DOHH2 (cell line): ENCODE results near the gene DNASE1.

Source experiments
- H3F3A ChIP-seq: fragments of 200-600 bp; sonication (generic), shearing (Covaris generic); 2 replicates; pipeline ENCODE4 v1.6.0; 2016; ENCODE audit warnings: antibody characterized with exemption, mild to moderate bottlenecking; ENCODE audit not compliant: control insufficient read depth, insufficient read depth
- H3K27ac ChIP-seq: fragments of 200-600 bp; sonication (generic); 2 replicates; pipeline ENCODE4 v1.5.1; 2014; ENCODE audit warnings: low read depth, mild to moderate bottlenecking, low read length, moderate library complexity
- H3K27me3 ChIP-seq: fragments of 200-600 bp; sonication (generic); 2 replicates; pipeline ENCODE4 v1.6.1; 2014; ENCODE audit warnings: mild to moderate bottlenecking, low read length, mixed read lengths; ENCODE audit not compliant: control insufficient read depth
- H3K36me3 ChIP-seq: fragments of 200-600 bp; sonication (generic); 2 replicates; pipeline ENCODE4 v1.6.1; 2014; ENCODE audit warnings: mild to moderate bottlenecking, low read length, moderate library complexity, mixed read lengths; ENCODE audit not compliant: control insufficient read depth
- H3K4me1 ChIP-seq: fragments of 200-600 bp; sonication (generic); 2 replicates; pipeline ENCODE4 v1.6.1; 2014; ENCODE audit warnings: mild to moderate bottlenecking, low read length, mixed read lengths; ENCODE audit not compliant: control insufficient read depth
- H3K4me2 ChIP-seq: fragments of 200-600 bp; sonication (generic); 2 replicates; pipeline ENCODE4 v1.6.0; 2014; ENCODE audit warnings: mild to moderate bottlenecking, low read length, moderate library complexity
- H3K4me3 ChIP-seq: fragments of 200-600 bp; sonication (generic); 2 replicates; pipeline ENCODE4 v1.5.1; 2014; ENCODE audit warnings: mild to moderate bottlenecking, low read length, mixed read lengths
- H3K79me2 ChIP-seq: fragments of 200-600 bp; sonication (generic); 2 replicates; pipeline ENCODE4 v1.6.1; 2014; ENCODE audit warnings: mild to moderate bottlenecking, low read length, mixed read lengths; ENCODE audit not compliant: control insufficient read depth
- H3K9me2 ChIP-seq: fragments of 200-600 bp; sonication (generic); replicated peaks from 2 replicates; pipeline ENCODE4 v1.6.1; 2014; ENCODE audit warnings: mild to moderate bottlenecking, low read length, mixed read lengths; ENCODE audit not compliant: control insufficient read depth
- H3K9me3 ChIP-seq: fragments of 200-600 bp; sonication (generic); 2 replicates; pipeline ENCODE4 v1.6.1; 2014; ENCODE audit warnings: antibody characterized with exemption, low read length, mixed read lengths; ENCODE audit not compliant: control insufficient read depth, insufficient read depth
- H4K20me1 ChIP-seq: fragments of 200-600 bp; sonication (generic); 2 replicates; pipeline ENCODE4 v1.6.0; 2014; ENCODE audit warnings: low read depth, mild to moderate bottlenecking, antibody characterized with exemption, low read length, moderate library complexity; ENCODE audit not compliant: control insufficient read depth, insufficient read depth
- EZH2phosphoT487 ChIP-seq: fragments of 200-600 bp; sonication (generic); IDR thresholded peaks from 2 replicates; pipeline ENCODE4 v1.6.1; 2017; ENCODE audit warnings: borderline replicate concordance, mild to moderate bottlenecking, antibody characterized with exemption, low read length, moderate library complexity, mixed read lengths
- TF ChIP-seq, protein P1 (sequence below): fragments of 200-600 bp; sonication (generic); IDR thresholded peaks from one replicate; pipeline ENCODE4 v1.5.1; 2014; ENCODE audit warnings: antibody characterized with exemption, mild to moderate bottlenecking, low read depth, low read length; ENCODE audit not compliant: poor library complexity, severe bottlenecking

DNASE1 gene

DNA sequence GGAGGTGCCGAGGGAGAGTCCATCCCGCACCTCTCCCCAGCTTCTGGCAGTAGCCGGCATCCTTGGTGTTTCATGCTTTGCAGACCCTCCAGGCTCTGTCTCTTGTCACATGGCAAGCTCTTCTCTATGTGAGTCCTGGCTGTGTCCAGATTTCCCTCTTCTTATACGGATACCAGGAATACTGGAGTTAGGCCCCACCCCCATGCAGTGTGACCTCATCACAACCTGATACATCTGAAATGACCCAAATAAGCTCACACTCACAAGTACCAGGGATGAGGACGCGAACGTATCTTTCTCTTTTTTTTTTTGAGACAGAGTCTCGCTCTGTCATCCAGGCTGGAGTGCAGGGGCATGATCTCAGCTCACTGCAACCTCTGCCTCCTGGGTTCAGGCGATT, 39.6 kb downstream of the DNASE1 start:
- peaks cover 13% of the 10 kb centered on the region; the same call in 1 of the 2 replicates for H4K20me1 ChIP-seq
- no peak for TF ChIP-seq EZH2phosphoT487
- TF ChIP-seq, protein P1, sequence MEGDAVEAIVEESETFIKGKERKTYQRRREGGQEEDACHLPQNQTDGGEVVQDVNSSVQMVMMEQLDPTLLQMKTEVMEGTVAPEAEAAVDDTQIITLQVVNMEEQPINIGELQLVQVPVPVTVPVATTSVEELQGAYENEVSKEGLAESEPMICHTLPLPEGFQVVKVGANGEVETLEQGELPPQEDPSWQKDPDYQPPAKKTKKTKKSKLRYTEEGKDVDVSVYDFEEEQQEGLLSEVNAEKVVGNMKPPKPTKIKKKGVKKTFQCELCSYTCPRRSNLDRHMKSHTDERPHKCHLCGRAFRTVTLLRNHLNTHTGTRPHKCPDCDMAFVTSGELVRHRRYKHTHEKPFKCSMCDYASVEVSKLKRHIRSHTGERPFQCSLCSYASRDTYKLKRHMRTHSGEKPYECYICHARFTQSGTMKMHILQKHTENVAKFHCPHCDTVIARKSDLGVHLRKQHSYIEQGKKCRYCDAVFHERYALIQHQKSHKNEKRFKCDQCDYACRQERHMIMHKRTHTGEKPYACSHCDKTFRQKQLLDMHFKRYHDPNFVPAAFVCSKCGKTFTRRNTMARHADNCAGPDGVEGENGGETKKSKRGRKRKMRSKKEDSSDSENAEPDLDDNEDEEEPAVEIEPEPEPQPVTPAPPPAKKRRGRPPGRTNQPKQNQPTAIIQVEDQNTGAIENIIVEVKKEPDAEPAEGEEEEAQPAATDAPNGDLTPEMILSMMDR: no peak
- no peaks in the 10 kb centered on the region for H3K9me2 ChIP-seq
- H3K79me2 ChIP-seq: peaks cover 87% of the 10 kb centered on the region
- H3K4me3 ChIP-seq: no peak overlapping the region
- 0 out of 2 replicates have a peak, but pooled peaks cover 3% of the 10 kb centered on the region for H3K4me1 ChIP-seq
- H3F3A ChIP-seq: no peaks in the 10 kb centered on the region
- no peaks in the 10 kb centered on the region for H3K27me3 ChIP-seq
- peaks cover 58% of the 10 kb centered on the region for H3K36me3 ChIP-seq
- no peaks in the 10 kb centered on the region for H3K9me3 ChIP-seq
- no peak overlapping the region for H3K27ac ChIP-seq
- H3K4me2 ChIP-seq: no peak overlapping the region

DNA sequence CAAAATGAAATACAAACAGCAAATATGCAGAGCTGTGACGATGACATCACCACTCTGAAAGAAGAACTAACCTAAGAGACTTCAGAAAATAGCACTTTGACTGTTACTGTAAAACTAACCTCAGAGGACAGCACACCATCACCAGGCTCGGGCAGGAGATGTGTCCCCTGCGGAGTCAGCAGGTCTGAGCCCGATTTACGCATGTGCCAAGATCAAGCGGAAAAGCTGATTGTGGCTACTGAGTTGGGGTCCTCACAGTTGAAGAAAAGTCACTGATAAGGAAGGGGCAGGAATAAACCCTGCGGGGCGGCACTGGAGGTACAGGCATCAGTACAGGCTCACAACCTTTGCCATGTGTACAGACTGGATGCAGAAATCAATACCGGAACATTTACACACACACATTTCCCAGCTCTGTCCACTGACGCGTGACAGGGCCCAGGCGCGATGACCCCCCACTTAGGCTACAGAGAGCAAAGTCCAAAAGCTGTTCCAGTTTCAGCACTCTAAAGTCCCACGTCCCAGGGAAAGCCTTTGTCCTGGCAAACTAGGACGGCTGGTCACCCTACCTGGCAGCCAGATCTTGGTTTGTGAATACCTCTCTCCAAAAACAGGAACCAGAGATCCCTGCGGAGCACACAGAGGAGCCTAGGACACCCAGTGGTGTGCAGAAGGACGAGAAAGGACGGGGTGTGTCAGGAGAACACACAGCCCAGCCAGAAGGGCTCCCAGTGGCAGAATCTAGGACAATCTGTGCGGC, 41.3 kb downstream of the DNASE1 start:
- peaks cover 57% of the 10 kb centered on the region for H3K36me3 ChIP-seq
- no peaks in the 10 kb centered on the region for H3F3A ChIP-seq
- H4K20me1 ChIP-seq: peaks cover 10% of the 10 kb centered on the region; the same call in 1 of the 2 replicates
- no peaks in the 10 kb centered on the region for H3K9me2 ChIP-seq
- H3K27me3 ChIP-seq: no peaks in the 10 kb centered on the region
- no peak overlapping the region for H3K4me3 ChIP-seq
- no peak for TF ChIP-seq EZH2phosphoT487
- TF ChIP-seq, protein P1: no peak
- 0 out of 2 replicates have a peak, but pooled peaks cover under 1% of the 10 kb centered on the region for H3K4me1 ChIP-seq
- H3K27ac ChIP-seq: no peak overlapping the region
- no peak overlapping the region for H3K4me2 ChIP-seq
- no peaks in the 10 kb centered on the region for H3K9me3 ChIP-seq
- H3K79me2 ChIP-seq: peaks cover 93% of the 10 kb centered on the region

DNA sequence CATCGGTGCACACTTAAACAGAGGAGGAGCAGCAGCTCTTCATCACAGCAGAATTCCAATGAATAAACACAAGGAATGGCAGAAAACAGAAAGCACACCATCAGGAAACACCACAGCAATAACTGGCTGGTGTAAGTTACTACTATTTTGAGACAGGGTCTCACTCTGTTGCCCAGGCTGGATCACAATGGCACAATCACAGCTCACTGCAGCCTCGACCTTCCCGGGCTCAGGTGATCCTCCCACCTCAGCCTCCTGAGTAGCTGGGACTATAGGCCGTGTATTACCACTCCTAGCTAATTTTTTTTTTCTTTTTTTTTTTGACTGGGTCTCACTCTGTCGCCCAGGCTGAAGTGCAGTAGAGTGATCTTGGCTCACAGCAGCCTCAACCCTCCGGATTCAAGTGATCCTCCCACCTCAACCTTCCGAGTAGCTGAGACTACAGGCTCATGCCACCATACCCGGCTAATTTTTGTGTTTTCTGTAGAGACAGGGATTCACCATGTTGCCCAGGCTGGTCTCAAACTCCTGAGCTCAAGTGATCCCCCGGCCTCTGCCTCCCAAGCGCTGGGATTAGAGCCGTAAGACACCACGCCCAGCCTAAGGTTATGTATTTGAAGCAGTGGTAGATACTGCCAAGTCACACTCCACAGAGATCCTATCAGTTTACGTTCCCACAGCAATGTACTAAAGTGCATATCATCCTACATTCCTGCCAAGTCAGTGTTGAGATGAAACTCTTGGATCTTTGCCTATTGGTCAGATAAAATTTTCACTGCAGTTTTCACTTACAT, 42.1 kb downstream of the DNASE1 start:
- peaks cover 10% of the 10 kb centered on the region; the same call in 1 of the 2 replicates for H4K20me1 ChIP-seq
- H3K79me2 ChIP-seq: peaks cover 93% of the 10 kb centered on the region
- no peak overlapping the region for H3K4me2 ChIP-seq
- H3K27me3 ChIP-seq: no peaks in the 10 kb centered on the region
- no peak overlapping the region for H3K4me3 ChIP-seq
- H3K27ac ChIP-seq: no peak overlapping the region
- TF ChIP-seq, protein P1: no peak
- TF ChIP-seq EZH2phosphoT487: no peak
- H3K9me3 ChIP-seq: no peaks in the 10 kb centered on the region
- H3K36me3 ChIP-seq: peaks cover 59% of the 10 kb centered on the region
- H3F3A ChIP-seq: no peaks in the 10 kb centered on the region
- no peaks in the 10 kb centered on the region for H3K4me1 ChIP-seq
- no peaks in the 10 kb centered on the region for H3K9me2 ChIP-seq
